OCI-LY7 (cell line): ENCODE measurements around the gene SLC13A3. TPM values are rescaled to one million over a fixed set of nuclear protein-coding genes. Genes with fewer than 3 reads are reported as not detected.

Experiments used
- BruUV-seq: library from RNA; stranded (reverse); fragments of 400-500 nt; replicated peaks from 2 replicates; lab custom pipeline; 2021; lab: Mats Ljungman, UMichigan
- CTCF ChIA-PET: fragments of 300-600 bp; sonication (Branson Sonifier 250); formaldehyde crosslinking; loops from one replicate; lab custom pipeline; 2022; ENCODE audit warnings: antibody characterized with exemption; ENCODE audit not compliant: unreplicated experiment; lab: Charles Lee
- POLR2A ChIA-PET: fragments of 300-600 bp; sonication (Branson Sonifier 250); formaldehyde crosslinking; loops from one replicate; lab custom pipeline; 2022; ENCODE audit warnings: antibody characterized with exemption; lab: Charles Lee
- DNase-seq: peaks from one replicate; pipeline ENCODE4 v3.0.0-alpha.2; 2015; ENCODE audit warnings: low spot score
- H2AFZ ChIP-seq: fragments of 200-600 bp; sonication (generic), shearing (Covaris generic); 2 replicates; pipeline ENCODE4 v1.6.1; 2014; ENCODE audit warnings: mild to moderate bottlenecking, antibody characterized with exemption, low read length, moderate library complexity
- H3K27ac ChIP-seq: fragments of 200-600 bp; sonication (generic); 2 replicates; pipeline ENCODE4 v1.5.1; 2014; ENCODE audit warnings: mixed run types, low read depth, mild to moderate bottlenecking, moderate library complexity, low read length, inconsistent platforms; ENCODE audit not compliant: poor library complexity, severe bottlenecking
- H3K36me3 ChIP-seq: fragments of 200-600 bp; sonication (generic); 2 replicates; pipeline ENCODE4 v1.6.1; 2014; ENCODE audit warnings: mild to moderate bottlenecking, antibody characterized with exemption, low read length, moderate library complexity, mixed read lengths; ENCODE audit not compliant: insufficient read depth
- H3K4me1 ChIP-seq: fragments of 200-600 bp; sonication (generic); 2 replicates; pipeline ENCODE4 v1.5.1; 2014; ENCODE audit warnings: mild to moderate bottlenecking, low read length; ENCODE audit not compliant: insufficient read depth, poor library complexity, severe bottlenecking
- H3K4me2 ChIP-seq: fragments of 200-600 bp; sonication (generic); 2 replicates; pipeline ENCODE4 v1.6.1; 2014; ENCODE audit warnings: mild to moderate bottlenecking, low read length
- H3K4me3 ChIP-seq: fragments of 200-600 bp; sonication (generic); 2 replicates; pipeline ENCODE4 v1.5.1; 2014; ENCODE audit warnings: mild to moderate bottlenecking, low read depth, low read length; ENCODE audit not compliant: poor library complexity, severe bottlenecking
- H3K79me2 ChIP-seq: fragments of 200-600 bp; sonication (generic); 2 replicates; pipeline ENCODE4 v1.6.1; 2016; ENCODE audit warnings: low read depth, mild to moderate bottlenecking, low read length, moderate library complexity, mixed read lengths; ENCODE audit not compliant: insufficient read depth
- H3K9me2 ChIP-seq: fragments of 200-600 bp; sonication (generic); 2 replicates; pipeline ENCODE4 v1.6.1; 2016; ENCODE audit warnings: mild to moderate bottlenecking, low read length, mixed read lengths; ENCODE audit not compliant: insufficient read depth
- H3K9me3 ChIP-seq: fragments of 200-600 bp; sonication (generic); 2 replicates; pipeline ENCODE4 v1.6.1; 2014; ENCODE audit warnings: mild to moderate bottlenecking, mixed run types, low read length, mixed read lengths
- H4K20me1 ChIP-seq: fragments of 200-600 bp; sonication (generic); 2 replicates; pipeline ENCODE4 v1.6.1; 2014; ENCODE audit warnings: mild to moderate bottlenecking, antibody characterized with exemption, low read length, moderate library complexity, mixed read lengths; ENCODE audit not compliant: insufficient read depth
- CTCF ChIP-seq: fragments of 200-600 bp; sonication (generic); conservative IDR thresholded peaks from 2 replicates; pipeline ENCODE4 v1.5.1; 2014; ENCODE audit warnings: mild to moderate bottlenecking, antibody characterized with exemption, low read length, moderate library complexity, mixed read lengths
- EZH2phosphoT487 ChIP-seq: fragments of 200-600 bp; sonication (generic); IDR thresholded peaks from 2 replicates; pipeline ENCODE4 v1.6.1; 2018; ENCODE audit warnings: low read depth, borderline replicate concordance, mild to moderate bottlenecking, mixed run types, antibody characterized with exemption, low read length, moderate library complexity, mixed read lengths
- intact Hi-C: fragments of 100-400 bp; cut with micrococcal nuclease; formaldehyde crosslinking; loops from one replicate; pipeline ENCODE4 v1.10.0; 2022; ENCODE audit not compliant: unreplicated experiment
- total RNA-seq, 2 experiments: library from RNA; depleted of rRNA in 1 of 2; stranded (reverse); fragments of >200 nt in 1 of 2; shearing (Covaris generic) in 1 of 2; gene quantifications; 2 replicates each; pipeline ENCODE4 v1.2.3, GENCODE V29; 2014 to 2022

Gene SLC13A3
- total RNA-seq, 2 experiments from 2014 or later, result not detected

- no peak for DNase-seq
- Histone ChIP-seq H3K79me2 (no peaks in the 10 kb centered on the region), H3K9me3 (no peaks in the 10 kb centered on the region), H3K36me3 (no peaks in the 10 kb centered on the region), H3K9me2 (no peaks in the 10 kb centered on the region), H4K20me1 (no peaks in the 10 kb centered on the region), H3K4me3 (no peak overlapping the region), H3K4me2 (no peak overlapping the region), H3K27ac (no peak overlapping the region), H3K4me1 (no peaks in the 10 kb centered on the region), H2AFZ (no peak overlapping the region)
- ChIA-PET POLR2A (no interaction called here), CTCF (no interaction called here)
- no peak for TF ChIP-seq CTCF
- BruUV-seq, result no TSS peak
- intact Hi-C loops, result no loop called here
Observed at GRCh38 chr20:46523108-46523507, 128.2 kb downstream of the SLC13A3 start.

GRCh38 chr20:46520976-46521579, 130.2 kb downstream of the SLC13A3 start:
- TF ChIP-seq EZH2phosphoT487, result no peak
- TF ChIP-seq CTCF, result peak; percentile 68
- BruUV-seq, result no TSS peak
- intact Hi-C loops, result loop anchor here (1.0 kb wide), 1 partner anchor 160 kb away; no protein-coding TSS in a partner anchor
- no peaks in the 10 kb centered on the region for H3K4me1 ChIP-seq
- ChIA-PET CTCF (interaction anchor here (0.6 kb wide), 1 partner anchor 321 kb away, joined by 4 read pairs; no protein-coding TSS in a partner anchor), POLR2A (no interaction called here)
- H3K4me2 ChIP-seq, result no peak overlapping the region
- no peak overlapping the region for H3K4me3 ChIP-seq
- H3K9me3 ChIP-seq, result no peaks in the 10 kb centered on the region
- no peaks in the 10 kb centered on the region for H3K79me2 ChIP-seq
- H2AFZ ChIP-seq, result no peak overlapping the region
- H4K20me1 ChIP-seq, result no peaks in the 10 kb centered on the region
- no peaks in the 10 kb centered on the region for H3K36me3 ChIP-seq
- no peak overlapping the region for H3K27ac ChIP-seq
- peak; percentile 49 for DNase-seq
- no peaks in the 10 kb centered on the region for H3K9me2 ChIP-seq

- no peak for DNase-seq
- Histone ChIP-seq H3K4me1 (no peaks in the 10 kb centered on the region), H3K9me2 (no peaks in the 10 kb centered on the region), H3K79me2 (no peaks in the 10 kb centered on the region), H3K4me2 (no peak overlapping the region), H3K36me3 (no peaks in the 10 kb centered on the region), H3K9me3 (no peaks in the 10 kb centered on the region), H4K20me1 (no peaks in the 10 kb centered on the region), H2AFZ (no peak overlapping the region), H3K27ac (no peak overlapping the region), H3K4me3 (no peak overlapping the region)
- ChIA-PET POLR2A (no interaction called here), CTCF (interaction anchor here (0.6 kb wide), 1 partner anchor 320 kb away, joined by 4 read pairs; no protein-coding TSS in a partner anchor)
- BruUV-seq, result no TSS peak
- no peak for TF ChIP-seq EZH2phosphoT487
- no peak for TF ChIP-seq CTCF
- intact Hi-C loops, result no loop called here
Observed at GRCh38 chr20:46520540-46520939, 130.7 kb downstream of the SLC13A3 start.
